Breast epithelium (tissue), 4 donors: ENCODE results near the gene ZC3H15. TPM values are rescaled to one million over a fixed set of nuclear protein-coding genes. Genes with fewer than 3 reads are reported as not detected.
A peak's percentile ranks its signal among the peaks of the same experiment; 100 is the strongest.

ENCODE experiments used
- DNase-seq, 2 donors: peaks; one replicate each; pipeline ENCODE4 v3.0.0-alpha.2; 2019; ENCODE audit warnings: low spot score in 2 of 2
- H3K27ac ChIP-seq, 2 donors: fragments of 200-600 bp; sonication (generic) in 1 of 2; one replicate each; pipeline ENCODE4 v1.5.1; 2016 to 2019; ENCODE audit warnings: mild to moderate bottlenecking in 1 of 2
- H3K27me3 ChIP-seq, 2 donors: fragments of 200-600 bp; sonication (generic) in 1 of 2; one replicate each; pipeline versions ENCODE4 v1.5.1 to v1.6.0; 2017 to 2019; ENCODE audit warnings: control low read depth in 1 of 2, mild to moderate bottlenecking in 1 of 2
- H3K36me3 ChIP-seq: fragments of 200-600 bp; one replicate; pipeline ENCODE4 v1.5.1; 2019
- H3K4me1 ChIP-seq, 2 donors: fragments of 200-600 bp; sonication (generic); one replicate each; pipeline ENCODE4 v1.5.1; 2016 to 2019; ENCODE audit warnings: control low read depth in 1 of 2
- H3K4me3 ChIP-seq, 3 donors: fragments of 200-600 bp; sonication (generic); 1 replicate in 2 of 3; 2 replicates in 1 of 3; pipeline ENCODE4 v1.5.1; 2016 to 2019; ENCODE audit warnings: mild to moderate bottlenecking in 3 of 3, moderate library complexity in 2 of 3
- H3K9me3 ChIP-seq, 2 donors: fragments of 200-600 bp; sonication (generic) in 1 of 2; one replicate each; pipeline ENCODE4 v1.5.1; 2016 to 2019; ENCODE audit warnings: control low read depth in 1 of 2
- POLR2A ChIP-seq: fragments of 450-650 bp; IDR thresholded peaks from one replicate; pipeline ENCODE4 v1.6.1; 2016; ENCODE audit warnings: antibody characterized with exemption, mild to moderate bottlenecking, moderate library complexity
- POLR2AphosphoS5 ChIP-seq, 3 donors: sonication (generic); formaldehyde crosslinking; IDR thresholded peaks; one replicate each; pipeline ENCODE4 v1.6.1; 2017; ENCODE audit warnings: antibody characterized with exemption in 3 of 3
- intact Hi-C: fragments of 100-400 bp; cut with DNase I; formaldehyde crosslinking; loops from one replicate; pipeline ENCODE4 v1.15.1; 2023; ENCODE audit warnings: low total_unique reads
- total RNA-seq, 3 donors: library from RNA; depleted of rRNA; stranded (reverse); fragments of >200 nt; gene quantifications; one replicate each; pipeline ENCODE4 v1.1.0, GENCODE V29; 2016
- TF ChIP-seq, protein P1 (sequence below), 3 donors: fragments of 450-650 bp; IDR thresholded peaks; one replicate each; pipeline ENCODE4 v1.5.1; 2016 to 2017; ENCODE audit warnings: antibody characterized with exemption in 3 of 3, mild to moderate bottlenecking in 3 of 3, moderate library complexity in 3 of 3

Gene ZC3H15
- total RNA-seq, 3 donors from 2014 or later = 70.8 to 75.8 (median 73.0) TPM

DNA sequence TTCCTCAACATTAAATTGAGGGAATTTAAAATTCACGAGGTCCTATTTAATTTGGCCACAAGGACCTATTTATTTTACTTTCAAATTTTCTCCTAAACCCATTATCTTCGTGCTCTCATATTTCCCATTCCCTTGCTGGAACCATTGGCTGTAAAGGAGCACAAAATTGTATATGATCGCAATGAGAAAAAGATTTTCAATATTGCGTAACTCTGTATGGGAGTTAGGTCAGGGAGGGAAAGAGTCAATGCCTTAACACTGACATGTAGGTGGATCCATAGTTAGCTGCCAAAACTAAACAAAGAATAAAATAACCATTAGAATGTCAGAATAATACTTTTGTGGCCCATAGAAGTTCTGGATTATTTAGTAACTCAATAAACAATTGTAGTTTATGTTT lies 40.6 kb upstream of the ZC3H15 start:
- DNase-seq = no peak
- H3K27ac ChIP-seq = no peak overlapping the region
- intact Hi-C loops = no loop called here
- no peak for TF ChIP-seq POLR2A
- no peak for TF ChIP-seq POLR2AphosphoS5 (IDR thresholded peaks at IDR 0.05)
- TF ChIP-seq, protein P1, sequence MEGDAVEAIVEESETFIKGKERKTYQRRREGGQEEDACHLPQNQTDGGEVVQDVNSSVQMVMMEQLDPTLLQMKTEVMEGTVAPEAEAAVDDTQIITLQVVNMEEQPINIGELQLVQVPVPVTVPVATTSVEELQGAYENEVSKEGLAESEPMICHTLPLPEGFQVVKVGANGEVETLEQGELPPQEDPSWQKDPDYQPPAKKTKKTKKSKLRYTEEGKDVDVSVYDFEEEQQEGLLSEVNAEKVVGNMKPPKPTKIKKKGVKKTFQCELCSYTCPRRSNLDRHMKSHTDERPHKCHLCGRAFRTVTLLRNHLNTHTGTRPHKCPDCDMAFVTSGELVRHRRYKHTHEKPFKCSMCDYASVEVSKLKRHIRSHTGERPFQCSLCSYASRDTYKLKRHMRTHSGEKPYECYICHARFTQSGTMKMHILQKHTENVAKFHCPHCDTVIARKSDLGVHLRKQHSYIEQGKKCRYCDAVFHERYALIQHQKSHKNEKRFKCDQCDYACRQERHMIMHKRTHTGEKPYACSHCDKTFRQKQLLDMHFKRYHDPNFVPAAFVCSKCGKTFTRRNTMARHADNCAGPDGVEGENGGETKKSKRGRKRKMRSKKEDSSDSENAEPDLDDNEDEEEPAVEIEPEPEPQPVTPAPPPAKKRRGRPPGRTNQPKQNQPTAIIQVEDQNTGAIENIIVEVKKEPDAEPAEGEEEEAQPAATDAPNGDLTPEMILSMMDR (IDR thresholded peaks at IDR 0.05) = no peak
- H3K36me3 ChIP-seq = no peaks in the 10 kb centered on the region
- H3K4me3 ChIP-seq = no peak overlapping the region
- no peaks in the 10 kb centered on the region for H3K9me3 ChIP-seq
- H3K4me1 ChIP-seq = no peaks in the 10 kb centered on the region
- no peaks in the 10 kb centered on the region for H3K27me3 ChIP-seq

DNA sequence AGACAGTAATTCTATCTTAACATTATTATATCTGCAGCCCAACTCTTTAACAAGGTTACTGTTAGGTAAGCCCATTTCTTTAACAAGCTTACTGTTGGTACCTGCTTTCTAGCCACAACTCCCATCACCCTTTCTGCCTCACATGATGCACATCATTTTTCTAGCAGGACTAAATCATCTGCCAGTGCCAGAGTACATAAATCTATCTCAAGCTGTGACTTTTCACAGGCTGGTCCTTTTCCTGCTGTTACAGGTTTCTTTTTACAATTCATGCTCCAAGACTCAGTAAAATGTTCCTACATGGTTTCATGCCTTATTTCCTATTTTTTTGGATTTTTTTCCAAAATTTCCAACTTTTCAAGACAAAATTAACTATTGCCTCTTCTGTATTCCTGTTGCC lies 30.4 kb upstream of the ZC3H15 start:
- no peak overlapping the region for H3K4me3 ChIP-seq
- TF ChIP-seq POLR2A (no peak), POLR2AphosphoS5 (IDR thresholded peaks at IDR 0.05) (no peak)
- TF ChIP-seq, protein P1 (IDR thresholded peaks at IDR 0.05) = no peak
- peaks cover 5% of the 10 kb centered on the region for H3K36me3 ChIP-seq
- no peak for DNase-seq
- intact Hi-C loops = no loop called here
- no peak overlapping the region for H3K27ac ChIP-seq
- no peaks in the 10 kb centered on the region for H3K27me3 ChIP-seq
- no peaks in the 10 kb centered on the region for H3K9me3 ChIP-seq
- H3K4me1 ChIP-seq = no peaks in the 10 kb centered on the region

DNA sequence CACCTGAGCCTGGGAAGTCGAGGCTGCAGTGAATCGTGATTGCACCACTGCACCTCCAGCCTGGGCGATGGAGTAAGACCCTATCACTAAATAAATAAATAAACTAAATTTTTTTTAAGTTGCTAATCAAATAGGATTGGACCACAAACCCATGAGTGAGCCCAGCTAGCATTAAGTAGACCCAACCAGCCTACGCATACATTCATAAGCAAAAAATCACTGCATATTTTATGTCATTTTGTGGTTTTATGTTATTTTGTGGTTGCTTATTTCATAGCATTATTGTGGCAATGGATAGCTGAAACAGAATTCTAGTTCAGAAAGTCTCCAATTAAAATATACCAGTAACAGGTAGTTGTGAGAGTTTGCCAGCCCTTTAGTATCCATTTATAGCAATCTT lies 29.1 kb upstream of the ZC3H15 start:
- H3K27me3 ChIP-seq = no peaks in the 10 kb centered on the region
- no peaks in the 10 kb centered on the region for H3K9me3 ChIP-seq
- peaks cover 5% of the 10 kb centered on the region for H3K36me3 ChIP-seq
- no peak for DNase-seq
- no peak overlapping the region for H3K27ac ChIP-seq
- H3K4me3 ChIP-seq = no peak overlapping the region
- H3K4me1 ChIP-seq = no peaks in the 10 kb centered on the region
- intact Hi-C loops = no loop called here
- TF ChIP-seq POLR2AphosphoS5 (IDR thresholded peaks at IDR 0.05) (no peak), POLR2A (no peak)
- TF ChIP-seq, protein P1 (IDR thresholded peaks at IDR 0.05) = no peak

DNA sequence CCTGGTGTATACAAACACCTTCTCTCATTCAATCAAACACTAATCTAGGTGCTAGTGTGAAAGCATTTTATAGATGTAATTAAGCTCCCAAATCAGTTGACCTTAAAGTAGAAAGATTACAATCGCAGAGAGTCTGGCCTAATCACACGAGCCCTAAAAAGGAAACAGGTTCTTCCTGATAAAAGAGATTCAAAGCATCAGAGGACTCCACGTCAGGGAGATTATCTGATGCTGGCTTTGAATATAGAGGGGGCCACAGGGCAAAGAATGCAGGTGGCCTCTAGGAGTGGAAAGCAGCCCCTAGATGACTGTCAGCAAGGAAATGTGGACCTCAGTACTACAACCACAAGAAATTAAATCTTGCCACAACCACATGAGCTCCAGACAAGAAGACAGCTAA lies 28.2 kb upstream of the ZC3H15 start:
- Histone ChIP-seq H3K4me1 (no peaks in the 10 kb centered on the region), H3K9me3 (no peaks in the 10 kb centered on the region), H3K27ac (no peak overlapping the region), H3K27me3 (no peaks in the 10 kb centered on the region), H3K4me3 (no peak overlapping the region), H3K36me3 (peaks cover 5% of the 10 kb centered on the region)
- intact Hi-C loops = no loop called here
- TF ChIP-seq, protein P1 (IDR thresholded peaks at IDR 0.05) = no peak
- TF ChIP-seq POLR2A = no peak
- no peak for TF ChIP-seq POLR2AphosphoS5 (IDR thresholded peaks at IDR 0.05)
- DNase-seq = no peak

DNA sequence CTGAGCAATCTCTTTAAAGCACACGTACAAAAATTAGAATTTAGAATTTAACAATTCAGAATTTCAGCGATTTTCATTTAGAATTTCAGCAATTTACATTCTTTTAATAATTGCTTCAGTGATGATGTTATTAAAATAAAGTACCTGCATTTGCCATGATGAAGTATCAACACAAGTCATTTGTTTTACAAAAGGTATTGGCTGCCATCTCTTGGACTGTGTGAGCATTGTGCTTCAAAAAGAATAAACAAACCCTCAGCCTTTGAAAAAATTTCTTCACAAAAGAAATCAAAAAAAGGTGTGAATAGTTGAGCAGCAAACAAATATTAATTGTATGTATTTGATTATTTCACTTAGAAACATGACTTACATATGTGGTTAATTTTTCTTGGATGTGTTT lies 27.1 kb upstream of the ZC3H15 start:
- TF ChIP-seq, protein P1 (IDR thresholded peaks at IDR 0.05) = peak in 1 of 3 donors; percentile 21
- TF ChIP-seq POLR2A = no peak
- no peak for TF ChIP-seq POLR2AphosphoS5 (IDR thresholded peaks at IDR 0.05)
- Histone ChIP-seq H3K9me3 (no peaks in the 10 kb centered on the region), H3K36me3 (peaks cover 5% of the 10 kb centered on the region), H3K4me1 (no peaks in the 10 kb centered on the region), H3K27ac (no peak overlapping the region), H3K27me3 (no peaks in the 10 kb centered on the region), H3K4me3 (no peak overlapping the region)
- intact Hi-C loops = no loop called here
- no peak for DNase-seq
